ENCODE data around the gene NDUFA8. TPM values are rescaled to one million over a fixed set of nuclear protein-coding genes. Genes with fewer than 3 reads are reported as not detected.

The NDUFA8 gene
- total and polyA plus RNA-seq, 10 of the 15 experiments (the other 5 are each of a cell fraction or from before 2014, with no cell fraction given): 44.9 to 159 (median 90.8) TPM

DNA sequence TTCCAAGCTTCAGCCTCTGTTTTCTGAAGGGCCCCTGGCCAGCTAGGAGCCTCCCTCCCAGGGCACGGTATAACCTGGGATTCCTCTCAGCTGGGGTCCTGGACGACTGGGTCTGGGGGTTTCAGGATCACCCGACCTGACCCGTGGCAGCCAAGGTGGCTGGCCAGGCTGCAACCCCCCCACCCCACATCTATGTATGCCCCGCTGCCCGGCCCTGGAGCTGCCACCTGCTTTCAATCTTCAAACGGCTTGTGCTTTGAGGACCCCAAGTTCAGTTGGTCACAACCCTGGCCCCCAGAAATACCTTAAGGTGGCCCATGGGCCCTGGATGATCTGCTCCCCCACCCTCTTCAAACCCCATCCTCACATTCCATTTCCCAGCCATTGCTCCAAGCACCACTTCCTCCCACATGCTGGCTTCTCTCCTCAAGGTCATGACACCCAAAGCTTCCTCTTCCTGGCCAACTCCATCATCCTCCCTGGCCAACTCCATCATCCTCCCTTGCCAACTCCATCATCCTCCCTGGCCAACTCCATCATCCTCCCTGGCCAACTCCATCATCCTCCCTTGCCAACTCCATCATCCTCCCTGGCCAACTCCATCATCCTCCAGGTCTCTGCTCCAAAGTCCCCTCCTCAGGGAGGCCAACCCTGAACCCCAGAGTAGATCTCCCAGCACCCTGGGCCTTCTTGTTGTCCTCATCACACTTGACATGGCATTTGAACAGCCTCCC is 49.3 kb downstream of the NDUFA8 start:
- no peak for ATAC-seq
- TF ChIP-seq IRF4 (IDR thresholded peaks at IDR 0.05; ENCODE audit: low read depth, low read length) (no peak), SMC3 (IDR thresholded peaks at IDR 0.05; ENCODE audit: borderline replicate concordance, low read length) (no peak), CBX3 (IDR thresholded peaks at IDR 0.05; ENCODE audit: borderline replicate concordance, low read depth) (no peak), CBFB (IDR thresholded peaks at IDR 0.05; ENCODE audit: low read depth) (no peak), SMAD1 (IDR thresholded peaks at IDR 0.05; ENCODE audit: low read depth, partially characterized antibody) (no peak), TCF7 (IDR thresholded peaks at IDR 0.05; ENCODE audit: borderline replicate concordance) (no peak), FOS (IDR thresholded peaks at IDR 0.05; ENCODE audit: borderline replicate concordance, extremely low read depth, insufficient read length) (no peak), NFXL1 (IDR thresholded peaks at IDR 0.05; ENCODE audit: borderline replicate concordance) (no peak), BCL11A (IDR thresholded peaks at IDR 0.05; ENCODE audit: low read depth, low read length) (no peak), NFYB (IDR thresholded peaks at IDR 0.05; ENCODE audit: insufficient read depth, low read depth, low read length) (no peak), JUND (IDR thresholded peaks at IDR 0.05; ENCODE audit: low read depth, low read length) (no peak), TCF12 (IDR thresholded peaks at IDR 0.05; ENCODE audit: low read depth, low read length) (no peak)
- TF ChIP-seq, protein P1, sequence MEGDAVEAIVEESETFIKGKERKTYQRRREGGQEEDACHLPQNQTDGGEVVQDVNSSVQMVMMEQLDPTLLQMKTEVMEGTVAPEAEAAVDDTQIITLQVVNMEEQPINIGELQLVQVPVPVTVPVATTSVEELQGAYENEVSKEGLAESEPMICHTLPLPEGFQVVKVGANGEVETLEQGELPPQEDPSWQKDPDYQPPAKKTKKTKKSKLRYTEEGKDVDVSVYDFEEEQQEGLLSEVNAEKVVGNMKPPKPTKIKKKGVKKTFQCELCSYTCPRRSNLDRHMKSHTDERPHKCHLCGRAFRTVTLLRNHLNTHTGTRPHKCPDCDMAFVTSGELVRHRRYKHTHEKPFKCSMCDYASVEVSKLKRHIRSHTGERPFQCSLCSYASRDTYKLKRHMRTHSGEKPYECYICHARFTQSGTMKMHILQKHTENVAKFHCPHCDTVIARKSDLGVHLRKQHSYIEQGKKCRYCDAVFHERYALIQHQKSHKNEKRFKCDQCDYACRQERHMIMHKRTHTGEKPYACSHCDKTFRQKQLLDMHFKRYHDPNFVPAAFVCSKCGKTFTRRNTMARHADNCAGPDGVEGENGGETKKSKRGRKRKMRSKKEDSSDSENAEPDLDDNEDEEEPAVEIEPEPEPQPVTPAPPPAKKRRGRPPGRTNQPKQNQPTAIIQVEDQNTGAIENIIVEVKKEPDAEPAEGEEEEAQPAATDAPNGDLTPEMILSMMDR (IDR thresholded peaks at IDR 0.05 in 2 of 3, conservative IDR thresholded peaks at IDR 0.05 in 1 of 3; ENCODE audit: control insufficient read depth in 2 of 3, extremely low read depth in 1 of 3, insufficient read depth in 1 of 3, low read depth in 3 of 3, low read length in 3 of 3): no peak
- TF ChIP-seq, protein P2, sequence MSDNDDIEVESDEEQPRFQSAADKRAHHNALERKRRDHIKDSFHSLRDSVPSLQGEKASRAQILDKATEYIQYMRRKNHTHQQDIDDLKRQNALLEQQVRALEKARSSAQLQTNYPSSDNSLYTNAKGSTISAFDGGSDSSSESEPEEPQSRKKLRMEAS (IDR thresholded peaks at IDR 0.05; ENCODE audit: low read depth, low read length): no peak
- TF ChIP-seq, protein P3, sequence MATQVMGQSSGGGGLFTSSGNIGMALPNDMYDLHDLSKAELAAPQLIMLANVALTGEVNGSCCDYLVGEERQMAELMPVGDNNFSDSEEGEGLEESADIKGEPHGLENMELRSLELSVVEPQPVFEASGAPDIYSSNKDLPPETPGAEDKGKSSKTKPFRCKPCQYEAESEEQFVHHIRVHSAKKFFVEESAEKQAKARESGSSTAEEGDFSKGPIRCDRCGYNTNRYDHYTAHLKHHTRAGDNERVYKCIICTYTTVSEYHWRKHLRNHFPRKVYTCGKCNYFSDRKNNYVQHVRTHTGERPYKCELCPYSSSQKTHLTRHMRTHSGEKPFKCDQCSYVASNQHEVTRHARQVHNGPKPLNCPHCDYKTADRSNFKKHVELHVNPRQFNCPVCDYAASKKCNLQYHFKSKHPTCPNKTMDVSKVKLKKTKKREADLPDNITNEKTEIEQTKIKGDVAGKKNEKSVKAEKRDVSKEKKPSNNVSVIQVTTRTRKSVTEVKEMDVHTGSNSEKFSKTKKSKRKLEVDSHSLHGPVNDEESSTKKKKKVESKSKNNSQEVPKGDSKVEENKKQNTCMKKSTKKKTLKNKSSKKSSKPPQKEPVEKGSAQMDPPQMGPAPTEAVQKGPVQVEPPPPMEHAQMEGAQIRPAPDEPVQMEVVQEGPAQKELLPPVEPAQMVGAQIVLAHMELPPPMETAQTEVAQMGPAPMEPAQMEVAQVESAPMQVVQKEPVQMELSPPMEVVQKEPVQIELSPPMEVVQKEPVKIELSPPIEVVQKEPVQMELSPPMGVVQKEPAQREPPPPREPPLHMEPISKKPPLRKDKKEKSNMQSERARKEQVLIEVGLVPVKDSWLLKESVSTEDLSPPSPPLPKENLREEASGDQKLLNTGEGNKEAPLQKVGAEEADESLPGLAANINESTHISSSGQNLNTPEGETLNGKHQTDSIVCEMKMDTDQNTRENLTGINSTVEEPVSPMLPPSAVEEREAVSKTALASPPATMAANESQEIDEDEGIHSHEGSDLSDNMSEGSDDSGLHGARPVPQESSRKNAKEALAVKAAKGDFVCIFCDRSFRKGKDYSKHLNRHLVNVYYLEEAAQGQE (IDR thresholded peaks at IDR 0.05; ENCODE audit: low read depth, low read length): no peak

More for the DNA sequence above, 49.3 kb downstream of the NDUFA8 start:
- Histone ChIP-seq H3K9me3 (replicated peaks; ENCODE audit: control insufficient read depth, insufficient read depth, low read length) (no peaks in the 10 kb centered on the region), H3K9ac (ENCODE audit: control insufficient read depth, insufficient read depth, low read length) (no peak overlapping the region), H3K4me3 (no peak overlapping the region), H3K4me2 (ENCODE audit: control insufficient read depth, insufficient read depth) (no peak overlapping the region), H3K4me1 (ENCODE audit: control insufficient read depth, insufficient read depth, low read length) (no peaks in the 10 kb centered on the region), H3K36me3 (ENCODE audit: control insufficient read depth in 2 of 2, insufficient read depth in 2 of 2, low read length in 1 of 2) (no peaks in the 10 kb centered on the region), H3K27ac (ENCODE audit: control insufficient read depth, insufficient read depth) (no peak overlapping the region), H3K79me2 (ENCODE audit: control insufficient read depth, insufficient read depth, low read length) (no peaks in the 10 kb centered on the region), H3K27me3 (replicated peaks in 1 of 2; ENCODE audit: control insufficient read depth in 2 of 2, insufficient read depth in 2 of 2, low read length in 1 of 2) (no peaks in the 10 kb centered on the region), H2AFZ (ENCODE audit: control insufficient read depth, low read depth, low read length) (no peak overlapping the region), H4K20me1 (ENCODE audit: control insufficient read depth, insufficient read depth) (no peaks in the 10 kb centered on the region)
- 42% methylated on average over 7 of the region's 7 CpGs for WGBS (ENCODE audit: insufficient coverage, insufficient replicate concordance, low lambda C conversion rate, missing lambda C conversion rate)
- intact Hi-C loops (cut with micrococcal nuclease; ENCODE audit: unreplicated experiment): no loop called here
- ChIA-PET SMC1A (ENCODE audit: uncharacterized antibody, unreplicated experiment) (no interaction called here), CTCF (interaction anchor here (2.2 to 3.9 kb wide), 2 partner anchors 12 kb away, joined by 8 to 20 read pairs; no protein-coding TSS in a partner anchor), RAD21 (ENCODE audit: unreplicated experiment) (interaction anchor here (0.7 to 0.9 kb wide), 2 partner anchors 11 to 240 kb away, joined by 3 read pairs; no protein-coding TSS in a partner anchor), POLR2A (no interaction called here)
- FAIRE-seq (no peak), DNase-seq (ENCODE audit: low read depth, low spot score) (no peak)
- no TSS peak for BruUV-seq (replicated peaks)
- in situ Hi-C loops (cut with MboI): no loop called here

Measured in GM12878 (cell line).